Mucosa of descending colon (tissue), 3 donors: ENCODE measurements around the gene FOSL1. TPM values are rescaled to one million over a fixed set of nuclear protein-coding genes. Genes with fewer than 3 reads are reported as not detected.
A peak's percentile ranks its signal among the peaks of the same experiment; 100 is the strongest.

Source experiments
- ATAC-seq: fragments of 200-7000 bp; cut with Tn5 transposase; one replicate; pipeline ENCODE4 v1.9.1; 2020; ENCODE audit warnings: mild to moderate bottlenecking, moderate library complexity
- DNase-seq, 3 donors: peaks; one replicate each; pipeline ENCODE4 v3.0.0-alpha.2; 2020
- H3K36me3 ChIP-seq: fragments of 200-600 bp; one replicate; pipeline ENCODE4 v1.8.0; 2021; ENCODE audit warnings: low read depth, mild to moderate bottlenecking
- H3K4me1 ChIP-seq: fragments of 200-600 bp; one replicate; pipeline ENCODE4 v1.8.0; 2021; ENCODE audit warnings: low read depth, mild to moderate bottlenecking
- H3K4me3 ChIP-seq: fragments of 200-600 bp; one replicate; pipeline ENCODE4 v1.8.0; 2021; ENCODE audit warnings: mild to moderate bottlenecking
- H3K9me3 ChIP-seq: fragments of 200-600 bp; one replicate; pipeline ENCODE4 v1.8.0; 2021; ENCODE audit warnings: mild to moderate bottlenecking
- CTCF ChIP-seq: fragments of 200-600 bp; IDR thresholded peaks from one replicate; pipeline ENCODE4 v1.8.0; 2022; ENCODE audit warnings: antibody characterized with exemption, mild to moderate bottlenecking
- intact Hi-C, 2 donors: fragments of 100-400 bp; cut with DNase I in 1 of 2; cut with micrococcal nuclease in 1 of 2; formaldehyde crosslinking; loops; one replicate each; pipeline versions ENCODE4 v1.11.0 to v1.11.1; 2022; cut with DNase I, micrococcal nuclease
- total RNA-seq, 3 donors: library from RNA; stranded (reverse); fragmentation: NEBNext Ultra II Directional in 2 of 3; extraction: Animal tissue kit (Norgen Biotek cat#: 25700) in 2 of 3; gene quantifications; one replicate each; pipeline versions ENCODE4 v1.2.1 to v1.2.4, GENCODE V29; 2021 to 2023
- donor health status: DM: no; HTN: no; CAD: no; lungs with moderate emphysema.
- donor health status: DM: no; HTN: no; CAD: no.
- donor health status: DM: no; HTN: yes; CAD: no.

The FOSL1 gene
- total RNA-seq, 3 donors from 2014 or later: 1.2 to 1.6 (median 1.2) TPM

- peaks cover 16% of the 10 kb centered on the region for H3K4me1 ChIP-seq
- H3K9me3 ChIP-seq: no peaks in the 10 kb centered on the region
- no peaks in the 10 kb centered on the region for H3K36me3 ChIP-seq
- H3K4me3 ChIP-seq: no peak overlapping the region
- ATAC-seq (peak; percentile 61), DNase-seq (peak in 2 of 3 donors; percentile 71 to 82)
- no peak for TF ChIP-seq CTCF
- intact Hi-C loops: no loop called here
Observed at GRCh38 chr11:65899356-65900124, 648 bp downstream of the FOSL1 start.

GRCh38 chr11:65898656-65899355 lies 1.4 kb downstream of the FOSL1 start:
- Histone ChIP-seq H3K9me3 (no peaks in the 10 kb centered on the region), H3K36me3 (no peaks in the 10 kb centered on the region), H3K4me3 (no peak overlapping the region), H3K4me1 (peaks cover 16% of the 10 kb centered on the region)
- ATAC-seq (no peak), DNase-seq (no peak)
- TF ChIP-seq CTCF: no peak
- intact Hi-C loops: no loop called here

GRCh38 chr11:65897020-65897471 lies 3.1 kb downstream of the FOSL1 start:
- ATAC-seq: no peak
- TF ChIP-seq CTCF: no peak
- Histone ChIP-seq H3K4me1 (peaks cover 17% of the 10 kb centered on the region), H3K9me3 (no peaks in the 10 kb centered on the region), H3K36me3 (no peaks in the 10 kb centered on the region), H3K4me3 (no peak overlapping the region)
- DNase-seq: no peak
- intact Hi-C loops: no loop called here

- H3K36me3 ChIP-seq: no peaks in the 10 kb centered on the region
- TF ChIP-seq CTCF: no peak
- peak in 1 of 3 donors; percentile 27 for DNase-seq
- ATAC-seq: no peak
- intact Hi-C loops: no loop called here
- H3K9me3 ChIP-seq: no peaks in the 10 kb centered on the region
- H3K4me1 ChIP-seq: peaks cover 24% of the 10 kb centered on the region
- H3K4me3 ChIP-seq: no peak overlapping the region
Observed at GRCh38 chr11:65896034-65896999, 3.9 kb downstream of the FOSL1 start.

GRCh38 chr11:65895482-65895981 lies 4.7 kb downstream of the FOSL1 start:
- intact Hi-C loops: no loop called here

More at GRCh38 chr11:65895482-65895981, 4.7 kb downstream of the FOSL1 start:
- ATAC-seq (no peak), DNase-seq (no peak)
- Histone ChIP-seq H3K36me3 (no peaks in the 10 kb centered on the region), H3K9me3 (no peaks in the 10 kb centered on the region), H3K4me1 (peaks cover 24% of the 10 kb centered on the region), H3K4me3 (no peak overlapping the region)
- TF ChIP-seq CTCF: no peak
